Endothelial cell (in vitro differentiated cells): ENCODE measurements around the gene PRSS33. TPM values are rescaled to one million over a fixed set of nuclear protein-coding genes. Genes with fewer than 3 reads are reported as not detected.
A peak's percentile ranks its signal among the peaks of the same experiment; 100 is the strongest.

ENCODE experiments used
- DNase-seq: peaks from one replicate; pipeline ENCODE4 v3.0.0; 2021; ENCODE audit warnings: low spot score
- H3K27ac Mint-ChIP-seq: one replicate; pipeline ENCODE4 v1.8.0; 2021; ENCODE audit warnings: mixed read lengths, inconsistent platforms; ENCODE audit not compliant: unreplicated experiment
- H3K27me3 Mint-ChIP-seq: one replicate; pipeline ENCODE4 v1.8.0; 2021; ENCODE audit warnings: mild to moderate bottlenecking, moderate library complexity, mixed read lengths, inconsistent platforms; ENCODE audit not compliant: unreplicated experiment
- H3K36me3 Mint-ChIP-seq: one replicate; pipeline ENCODE4 v1.8.0; 2021; ENCODE audit warnings: mild to moderate bottlenecking, low read depth, mixed read lengths, inconsistent platforms; ENCODE audit not compliant: unreplicated experiment
- H3K4me1 Mint-ChIP-seq: one replicate; pipeline ENCODE4 v1.8.0; 2021; ENCODE audit warnings: mild to moderate bottlenecking, mixed read lengths, inconsistent platforms; ENCODE audit not compliant: unreplicated experiment
- H3K4me3 Mint-ChIP-seq: one replicate; pipeline ENCODE4 v1.8.0; 2021; ENCODE audit warnings: mild to moderate bottlenecking, mixed read lengths, inconsistent platforms; ENCODE audit not compliant: unreplicated experiment
- H3K9me3 Mint-ChIP-seq: one replicate; pipeline ENCODE4 v1.8.0; 2021; ENCODE audit warnings: mixed read lengths, inconsistent platforms; ENCODE audit not compliant: unreplicated experiment
- total RNA-seq: library from RNA; stranded (reverse); fragmentation: NEBNext Ultra II Directional; extraction: Animal tissue kit (Norgen Biotek cat#: 25700); gene quantifications from one replicate; pipeline ENCODE4 v1.2.1, GENCODE V29; 2021; ENCODE audit not compliant: unreplicated experiment
- TF ChIP-seq, protein P1 (sequence below): fragments of 200-600 bp; sonication (generic); IDR thresholded peaks from one replicate; pipeline ENCODE4 v1.5.0; 2021; ENCODE audit warnings: antibody characterized with exemption; ENCODE audit not compliant: unreplicated experiment

Gene PRSS33
- total RNA-seq, 1 donor from 2014 or later: not detected

DNA sequence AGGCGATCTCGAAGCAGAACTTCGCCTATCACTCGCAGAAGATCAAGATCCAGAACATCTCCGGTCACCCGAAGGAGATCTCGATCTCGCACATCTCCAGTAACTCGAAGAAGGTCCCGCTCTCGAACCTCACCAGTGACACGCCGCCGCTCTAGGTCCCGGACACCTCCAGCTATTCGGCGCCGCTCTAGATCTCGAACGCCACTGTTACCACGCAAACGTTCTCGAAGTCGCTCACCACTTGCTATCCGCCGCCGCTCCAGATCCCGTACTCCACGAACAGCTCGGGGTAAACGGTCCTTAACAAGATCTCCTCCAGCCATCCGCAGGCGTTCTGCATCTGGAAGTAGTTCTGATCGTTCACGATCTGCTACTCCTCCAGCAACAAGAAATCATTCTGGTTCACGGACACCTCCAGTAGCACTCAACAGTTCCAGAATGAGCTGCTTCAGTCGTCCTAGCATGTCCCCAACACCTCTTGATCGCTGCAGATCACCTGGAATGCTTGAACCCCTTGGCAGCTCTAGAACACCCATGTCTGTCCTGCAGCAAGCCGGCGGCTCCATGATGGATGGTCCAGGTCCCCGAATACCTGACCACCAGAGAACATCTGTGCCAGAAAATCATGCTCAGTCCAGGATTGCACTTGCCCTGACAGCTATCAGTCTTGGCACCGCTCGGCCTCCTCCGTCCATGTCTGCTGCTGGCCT lies 20.8 kb downstream of the PRSS33 start:
- peaks cover 11% of the 10 kb centered on the region for H3K27me3 Mint-ChIP-seq
- H3K4me1 Mint-ChIP-seq: peaks cover 7% of the 10 kb centered on the region
- H3K9me3 Mint-ChIP-seq: no peaks in the 10 kb centered on the region
- no peak for DNase-seq
- H3K27ac Mint-ChIP-seq: no peak overlapping the region
- H3K4me3 Mint-ChIP-seq: peak overlapping the region; percentile 77
- TF ChIP-seq, protein P1, sequence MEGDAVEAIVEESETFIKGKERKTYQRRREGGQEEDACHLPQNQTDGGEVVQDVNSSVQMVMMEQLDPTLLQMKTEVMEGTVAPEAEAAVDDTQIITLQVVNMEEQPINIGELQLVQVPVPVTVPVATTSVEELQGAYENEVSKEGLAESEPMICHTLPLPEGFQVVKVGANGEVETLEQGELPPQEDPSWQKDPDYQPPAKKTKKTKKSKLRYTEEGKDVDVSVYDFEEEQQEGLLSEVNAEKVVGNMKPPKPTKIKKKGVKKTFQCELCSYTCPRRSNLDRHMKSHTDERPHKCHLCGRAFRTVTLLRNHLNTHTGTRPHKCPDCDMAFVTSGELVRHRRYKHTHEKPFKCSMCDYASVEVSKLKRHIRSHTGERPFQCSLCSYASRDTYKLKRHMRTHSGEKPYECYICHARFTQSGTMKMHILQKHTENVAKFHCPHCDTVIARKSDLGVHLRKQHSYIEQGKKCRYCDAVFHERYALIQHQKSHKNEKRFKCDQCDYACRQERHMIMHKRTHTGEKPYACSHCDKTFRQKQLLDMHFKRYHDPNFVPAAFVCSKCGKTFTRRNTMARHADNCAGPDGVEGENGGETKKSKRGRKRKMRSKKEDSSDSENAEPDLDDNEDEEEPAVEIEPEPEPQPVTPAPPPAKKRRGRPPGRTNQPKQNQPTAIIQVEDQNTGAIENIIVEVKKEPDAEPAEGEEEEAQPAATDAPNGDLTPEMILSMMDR: no peak
- H3K36me3 Mint-ChIP-seq: peaks cover 78% of the 10 kb centered on the region

DNA sequence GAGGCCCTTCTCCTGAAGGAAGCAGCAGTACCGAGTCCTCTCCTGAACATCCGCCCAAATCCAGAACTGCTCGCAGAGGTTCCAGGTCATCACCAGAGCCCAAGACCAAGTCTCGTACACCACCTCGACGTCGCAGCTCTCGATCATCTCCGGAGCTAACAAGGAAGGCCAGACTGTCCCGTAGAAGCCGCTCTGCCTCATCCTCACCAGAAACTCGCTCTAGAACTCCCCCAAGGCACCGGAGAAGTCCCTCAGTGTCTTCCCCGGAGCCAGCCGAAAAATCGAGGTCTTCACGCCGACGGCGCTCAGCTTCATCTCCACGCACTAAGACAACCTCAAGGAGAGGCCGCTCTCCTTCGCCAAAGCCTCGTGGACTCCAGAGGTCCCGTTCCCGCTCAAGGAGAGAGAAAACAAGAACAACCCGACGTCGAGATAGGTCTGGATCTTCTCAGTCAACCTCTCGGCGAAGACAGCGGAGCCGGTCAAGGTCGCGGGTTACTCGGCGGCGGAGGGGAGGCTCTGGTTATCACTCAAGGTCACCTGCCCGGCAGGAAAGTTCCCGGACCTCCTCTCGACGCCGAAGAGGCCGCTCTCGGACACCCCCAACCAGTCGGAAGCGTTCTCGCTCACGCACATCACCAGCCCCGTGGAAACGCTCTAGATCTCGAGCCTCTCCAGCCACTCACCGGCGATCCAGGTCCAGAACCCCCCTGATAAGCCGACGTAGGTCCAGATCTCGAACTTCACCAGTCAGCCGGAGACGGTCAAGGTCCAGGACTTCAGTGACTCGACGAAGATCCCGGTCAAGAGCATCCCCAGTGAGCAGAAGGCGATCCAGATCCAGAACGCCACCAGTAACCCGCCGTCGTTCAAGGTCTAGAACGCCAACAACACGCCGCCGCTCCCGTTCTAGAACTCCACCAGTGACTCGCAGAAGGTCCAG lies 21.6 kb downstream of the PRSS33 start:
- Mint-ChIP-seq H3K4me3 (peak overlapping the region; percentile 79), H3K27me3 (peaks cover 11% of the 10 kb centered on the region)

DNA sequence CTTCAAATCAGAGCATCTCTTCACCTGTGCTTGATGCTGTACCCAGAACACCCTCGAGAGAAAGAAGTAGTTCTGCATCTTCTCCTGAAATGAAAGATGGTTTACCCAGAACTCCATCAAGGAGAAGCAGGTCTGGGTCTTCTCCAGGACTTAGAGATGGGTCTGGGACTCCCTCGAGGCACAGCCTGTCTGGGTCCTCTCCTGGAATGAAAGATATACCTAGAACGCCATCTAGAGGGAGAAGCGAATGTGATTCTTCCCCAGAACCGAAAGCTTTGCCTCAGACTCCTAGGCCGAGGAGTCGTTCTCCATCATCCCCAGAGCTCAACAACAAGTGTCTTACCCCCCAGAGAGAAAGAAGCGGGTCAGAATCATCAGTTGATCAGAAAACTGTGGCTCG lies 22.6 kb downstream of the PRSS33 start:
- TF ChIP-seq, protein P1: no peak
- Mint-ChIP-seq H3K4me3 (peak overlapping the region; percentile 79), H3K27me3 (peaks cover 9% of the 10 kb centered on the region), H3K4me1 (peaks cover 7% of the 10 kb centered on the region), H3K9me3 (no peaks in the 10 kb centered on the region), H3K36me3 (peaks cover 88% of the 10 kb centered on the region), H3K27ac (peak overlapping the region; percentile 8)
- no peak for DNase-seq

More for the DNA sequence above, 21.6 kb downstream of the PRSS33 start:
- Mint-ChIP-seq H3K9me3 (no peaks in the 10 kb centered on the region), H3K36me3 (peaks cover 80% of the 10 kb centered on the region), H3K27ac (peak overlapping the region; percentile 48), H3K4me1 (peaks cover 7% of the 10 kb centered on the region)
- no peak for DNase-seq
- TF ChIP-seq, protein P1: no peak

DNA sequence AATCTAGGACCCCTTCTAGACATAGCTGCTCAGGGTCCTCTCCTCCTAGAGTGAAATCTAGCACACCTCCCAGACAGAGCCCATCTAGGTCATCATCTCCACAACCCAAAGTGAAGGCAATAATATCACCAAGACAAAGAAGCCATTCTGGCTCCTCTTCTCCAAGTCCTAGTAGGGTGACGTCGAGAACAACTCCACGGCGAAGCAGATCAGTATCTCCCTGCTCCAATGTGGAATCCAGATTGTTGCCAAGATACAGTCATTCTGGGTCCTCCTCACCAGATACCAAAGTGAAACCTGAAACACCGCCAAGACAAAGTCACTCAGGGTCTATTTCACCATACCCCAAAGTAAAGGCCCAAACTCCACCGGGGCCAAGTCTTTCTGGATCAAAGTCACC lies 24.2 kb downstream of the PRSS33 start:
- TF ChIP-seq, protein P1: no peak
- H3K4me1 Mint-ChIP-seq: peaks cover 3% of the 10 kb centered on the region
- DNase-seq: no peak
- H3K9me3 Mint-ChIP-seq: no peaks in the 10 kb centered on the region
- peaks cover 5% of the 10 kb centered on the region for H3K27me3 Mint-ChIP-seq
- peaks cover 91% of the 10 kb centered on the region for H3K36me3 Mint-ChIP-seq
- peak overlapping the region; percentile 76 for H3K4me3 Mint-ChIP-seq
- no peak overlapping the region for H3K27ac Mint-ChIP-seq

DNA sequence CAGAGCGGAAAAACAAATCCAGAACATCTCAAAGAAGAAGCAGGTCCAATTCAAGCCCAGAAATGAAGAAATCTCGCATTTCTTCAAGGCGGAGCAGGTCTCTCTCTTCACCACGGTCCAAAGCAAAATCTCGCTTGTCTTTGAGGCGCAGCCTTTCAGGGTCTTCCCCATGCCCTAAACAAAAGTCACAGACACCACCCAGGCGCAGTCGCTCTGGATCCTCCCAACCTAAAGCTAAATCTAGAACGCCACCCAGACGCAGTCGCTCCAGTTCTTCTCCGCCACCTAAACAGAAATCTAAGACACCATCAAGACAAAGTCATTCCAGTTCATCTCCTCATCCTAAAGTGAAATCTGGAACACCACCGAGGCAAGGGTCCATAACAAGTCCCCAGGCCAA lies 24.6 kb downstream of the PRSS33 start:
- DNase-seq: no peak
- Mint-ChIP-seq H3K36me3 (peaks cover 90% of the 10 kb centered on the region), H3K27ac (no peak overlapping the region), H3K9me3 (no peaks in the 10 kb centered on the region), H3K27me3 (peaks cover 5% of the 10 kb centered on the region), H3K4me3 (peak overlapping the region; percentile 76), H3K4me1 (peaks cover 3% of the 10 kb centered on the region)
- TF ChIP-seq, protein P1: no peak
